ENCODE data around the gene TAL1.

DNA sequence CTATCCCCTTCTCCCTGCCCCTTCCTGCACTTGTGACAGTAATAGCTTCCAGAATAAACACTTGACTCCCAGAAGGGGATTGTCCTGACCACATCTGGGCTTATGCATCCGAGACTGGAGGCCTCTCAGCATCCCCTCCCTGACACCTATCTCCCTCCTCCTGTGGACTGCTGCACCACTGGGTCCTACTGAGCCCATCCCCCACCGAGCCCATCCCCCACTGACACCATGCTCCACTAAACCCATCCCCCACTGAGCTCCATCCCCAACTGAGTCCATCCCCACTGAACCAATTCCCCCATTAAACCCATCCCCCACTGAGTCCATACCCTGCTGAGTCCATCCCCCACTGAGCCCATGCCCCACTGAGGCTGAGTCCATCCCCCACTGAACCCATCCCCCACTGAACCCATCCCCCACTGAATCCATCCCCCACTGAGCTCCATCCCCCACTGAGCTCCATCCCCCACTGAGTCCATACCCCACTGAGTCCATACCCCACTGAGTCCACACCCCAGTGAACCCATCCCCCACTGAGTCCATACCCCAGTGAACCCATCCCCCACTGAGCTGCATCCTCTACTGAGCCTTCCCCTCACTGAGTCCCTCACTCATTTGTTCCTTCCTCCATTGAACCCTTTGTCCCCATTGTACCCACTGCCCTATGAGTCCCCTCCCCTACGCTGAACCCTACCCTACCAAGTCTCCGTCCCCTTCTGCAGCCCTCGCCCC is 47.8 kb downstream of the TAL1 start:
- TF ChIP-seq GATA2 (IDR thresholded peaks at IDR 0.05; ENCODE audit: low read depth, low read length) (no peak), GATA3 (IDR thresholded peaks at IDR 0.05; ENCODE audit: low read depth, low read length) (no peak)

Data from SH-SY5Y (cell line).